WI38 (cell line): Measurements from ENCODE around the gene OTUB2.

Experiments
- H3K4me3 ChIP-seq: 2 replicates; pipeline ENCODE4 v1.5.1; 2011; ENCODE audit warnings: low read depth, mild to moderate bottlenecking, control low read depth, low read length
- TF ChIP-seq, protein P1 (sequence below): IDR thresholded peaks from 2 replicates; pipeline ENCODE4 v1.5.1; 2012; ENCODE audit warnings: low read depth, mild to moderate bottlenecking, control low read depth, low read length

The OTUB2 gene

DNA sequence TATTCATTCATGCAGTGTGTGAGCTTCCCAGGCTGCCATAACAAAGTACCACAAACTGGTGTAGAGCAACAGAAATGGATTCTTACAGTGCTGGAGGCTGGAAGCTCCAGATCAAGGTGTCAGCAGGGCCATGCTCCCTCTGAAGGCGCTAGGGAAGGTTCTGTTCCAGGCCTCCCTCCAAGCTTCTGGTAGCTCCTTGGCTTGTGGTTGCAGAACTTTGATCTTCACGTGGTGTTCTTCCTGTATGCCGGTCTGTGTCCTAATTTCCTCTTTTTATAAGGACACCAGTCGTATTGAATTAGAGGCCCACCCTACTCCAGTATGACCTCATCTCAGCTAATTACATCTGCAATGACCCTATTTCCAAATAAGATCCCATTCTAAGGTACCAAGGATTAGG, 3.1 kb downstream of the OTUB2 start:
- TF ChIP-seq, protein P1, sequence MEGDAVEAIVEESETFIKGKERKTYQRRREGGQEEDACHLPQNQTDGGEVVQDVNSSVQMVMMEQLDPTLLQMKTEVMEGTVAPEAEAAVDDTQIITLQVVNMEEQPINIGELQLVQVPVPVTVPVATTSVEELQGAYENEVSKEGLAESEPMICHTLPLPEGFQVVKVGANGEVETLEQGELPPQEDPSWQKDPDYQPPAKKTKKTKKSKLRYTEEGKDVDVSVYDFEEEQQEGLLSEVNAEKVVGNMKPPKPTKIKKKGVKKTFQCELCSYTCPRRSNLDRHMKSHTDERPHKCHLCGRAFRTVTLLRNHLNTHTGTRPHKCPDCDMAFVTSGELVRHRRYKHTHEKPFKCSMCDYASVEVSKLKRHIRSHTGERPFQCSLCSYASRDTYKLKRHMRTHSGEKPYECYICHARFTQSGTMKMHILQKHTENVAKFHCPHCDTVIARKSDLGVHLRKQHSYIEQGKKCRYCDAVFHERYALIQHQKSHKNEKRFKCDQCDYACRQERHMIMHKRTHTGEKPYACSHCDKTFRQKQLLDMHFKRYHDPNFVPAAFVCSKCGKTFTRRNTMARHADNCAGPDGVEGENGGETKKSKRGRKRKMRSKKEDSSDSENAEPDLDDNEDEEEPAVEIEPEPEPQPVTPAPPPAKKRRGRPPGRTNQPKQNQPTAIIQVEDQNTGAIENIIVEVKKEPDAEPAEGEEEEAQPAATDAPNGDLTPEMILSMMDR: no peak
- H3K4me3 ChIP-seq: no peak overlapping the region

- TF ChIP-seq, protein P1: no peak
- H3K4me3 ChIP-seq: no peak overlapping the region
Measured at GRCh38 chr14:94029671-94030203, 3.6 kb downstream of the OTUB2 start.

GRCh38 chr14:94030571-94030970, 4.4 kb downstream of the OTUB2 start:
- TF ChIP-seq, protein P1: no peak
- no peak overlapping the region for H3K4me3 ChIP-seq

- H3K4me3 ChIP-seq: no peak overlapping the region
Measured at GRCh38 chr14:94031161-94031882, 5.2 kb downstream of the OTUB2 start.

GRCh38 chr14:94031883-94032279, 5.7 kb downstream of the OTUB2 start:
- no peak overlapping the region for H3K4me3 ChIP-seq
- TF ChIP-seq, protein P1: no peak

More at GRCh38 chr14:94031161-94031882, 5.2 kb downstream of the OTUB2 start:
- TF ChIP-seq, protein P1: no peak

- H3K4me3 ChIP-seq: no peak overlapping the region
- TF ChIP-seq, protein P1: no peak
Measured at GRCh38 chr14:94034886-94035285, 8.7 kb downstream of the OTUB2 start.
